Ishikawa (cell line): ENCODE data around the gene NR2E1.

ENCODE experiments used
- CEBPB ChIP-seq: IDR thresholded peaks from 2 replicates; pipeline ENCODE4 v1.6.1; 2012
- CREB1 ChIP-seq: IDR thresholded peaks from 2 replicates; pipeline ENCODE4 v1.6.1; 2012; ENCODE audit warnings: low read depth
- EGR1 ChIP-seq: IDR thresholded peaks from 2 replicates; pipeline ENCODE4 v1.6.1; 2012
- EP300 ChIP-seq: IDR thresholded peaks from 2 replicates; pipeline ENCODE4 v1.6.1; 2012; ENCODE audit warnings: borderline replicate concordance
- FOXM1 ChIP-seq: IDR thresholded peaks from 2 replicates; pipeline ENCODE4 v1.6.1; 2012; ENCODE audit warnings: low read depth, borderline replicate concordance
- MAX ChIP-seq: IDR thresholded peaks from 2 replicates; pipeline ENCODE4 v1.6.1; 2012
- NFIC ChIP-seq: IDR thresholded peaks from 2 replicates; pipeline ENCODE4 v1.6.1; 2012
- RAD21 ChIP-seq: IDR thresholded peaks from 2 replicates; pipeline ENCODE4 v1.6.1; 2012; ENCODE audit warnings: low read depth
- REST ChIP-seq: IDR thresholded peaks from 2 replicates; pipeline ENCODE4 v1.6.1; 2012; ENCODE audit warnings: low read depth, mild to moderate bottlenecking
- TAF1 ChIP-seq: IDR thresholded peaks from 2 replicates; pipeline ENCODE4 v1.6.1; 2012; ENCODE audit warnings: low read depth, mild to moderate bottlenecking
- TCF12 ChIP-seq: IDR thresholded peaks from 2 replicates; pipeline ENCODE4 v1.6.1; 2012; ENCODE audit warnings: low read depth
- TEAD4 ChIP-seq: IDR thresholded peaks from 2 replicates; pipeline ENCODE4 v1.6.1; 2012
- USF1 ChIP-seq: IDR thresholded peaks from 2 replicates; pipeline ENCODE4 v1.6.1; 2012
- YY1 ChIP-seq: IDR thresholded peaks from 2 replicates; pipeline ENCODE4 v1.6.1; 2012; ENCODE audit warnings: low read depth
- ZBTB7A ChIP-seq: IDR thresholded peaks from 2 replicates; pipeline ENCODE4 v1.6.1; 2012; ENCODE audit warnings: low read depth

The NR2E1 gene

GRCh38 chr6:108165714-108166663 lies at the start of gene NR2E1:
Gene NR2E1 (plus strand): TSS chr6:108166022. CDS start chr6:108166766, 744 bp downstream.
- TF ChIP-seq MAX = peak; percentile 38; the same call in 1 of the 2 replicates
- no peak for TF ChIP-seq TCF12
- TF ChIP-seq TEAD4 = no peak

DNA sequence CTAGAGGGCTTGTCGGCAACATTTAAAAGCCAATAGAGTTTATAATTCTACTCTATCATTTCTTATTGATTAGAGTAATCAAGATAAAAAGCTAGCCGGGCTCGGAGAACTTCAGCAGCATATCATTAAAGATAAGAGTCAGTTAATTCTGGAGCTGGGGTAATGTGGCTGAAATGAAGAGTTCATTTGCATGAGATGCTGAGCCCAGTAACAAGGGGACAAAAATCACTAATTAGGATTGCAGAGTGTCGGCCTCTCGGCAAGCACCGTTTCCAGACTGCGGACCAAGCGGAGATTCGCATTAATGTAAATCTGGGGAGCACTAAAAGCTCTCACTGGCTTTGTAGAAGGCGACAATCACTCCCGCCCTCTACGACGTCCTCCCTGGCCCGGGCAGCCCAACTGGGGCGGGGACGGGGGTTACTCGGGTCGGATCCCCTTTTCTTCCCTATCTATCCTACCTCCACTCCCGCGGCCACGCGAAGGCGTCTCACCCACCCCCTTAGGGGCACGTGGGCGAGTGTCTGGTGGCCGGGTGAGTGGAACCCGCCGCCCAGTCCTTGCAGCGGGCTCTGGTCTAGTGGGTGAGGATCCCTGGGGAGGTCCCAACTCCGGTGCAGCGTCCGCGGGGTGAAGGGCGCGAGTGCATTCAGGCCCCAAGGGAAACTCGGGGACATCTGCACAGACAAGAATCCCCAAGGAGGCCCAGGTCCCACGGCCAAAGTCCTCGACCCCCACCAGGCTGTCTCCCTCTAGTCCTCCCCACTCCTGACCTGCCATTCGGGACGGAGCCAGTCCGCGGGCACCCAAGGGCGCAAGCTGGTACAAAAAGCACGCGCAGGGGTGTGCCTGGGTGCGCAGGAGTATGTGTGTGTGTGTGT lies 49.0 kb upstream of the NR2E1 start:
- TF ChIP-seq CREB1 = no peak
- TF ChIP-seq EGR1 = no peak
- no peak for TF ChIP-seq ZBTB7A
- TF ChIP-seq USF1 = no peak
- no peak for TF ChIP-seq NFIC
- TF ChIP-seq REST = no peak

DNA sequence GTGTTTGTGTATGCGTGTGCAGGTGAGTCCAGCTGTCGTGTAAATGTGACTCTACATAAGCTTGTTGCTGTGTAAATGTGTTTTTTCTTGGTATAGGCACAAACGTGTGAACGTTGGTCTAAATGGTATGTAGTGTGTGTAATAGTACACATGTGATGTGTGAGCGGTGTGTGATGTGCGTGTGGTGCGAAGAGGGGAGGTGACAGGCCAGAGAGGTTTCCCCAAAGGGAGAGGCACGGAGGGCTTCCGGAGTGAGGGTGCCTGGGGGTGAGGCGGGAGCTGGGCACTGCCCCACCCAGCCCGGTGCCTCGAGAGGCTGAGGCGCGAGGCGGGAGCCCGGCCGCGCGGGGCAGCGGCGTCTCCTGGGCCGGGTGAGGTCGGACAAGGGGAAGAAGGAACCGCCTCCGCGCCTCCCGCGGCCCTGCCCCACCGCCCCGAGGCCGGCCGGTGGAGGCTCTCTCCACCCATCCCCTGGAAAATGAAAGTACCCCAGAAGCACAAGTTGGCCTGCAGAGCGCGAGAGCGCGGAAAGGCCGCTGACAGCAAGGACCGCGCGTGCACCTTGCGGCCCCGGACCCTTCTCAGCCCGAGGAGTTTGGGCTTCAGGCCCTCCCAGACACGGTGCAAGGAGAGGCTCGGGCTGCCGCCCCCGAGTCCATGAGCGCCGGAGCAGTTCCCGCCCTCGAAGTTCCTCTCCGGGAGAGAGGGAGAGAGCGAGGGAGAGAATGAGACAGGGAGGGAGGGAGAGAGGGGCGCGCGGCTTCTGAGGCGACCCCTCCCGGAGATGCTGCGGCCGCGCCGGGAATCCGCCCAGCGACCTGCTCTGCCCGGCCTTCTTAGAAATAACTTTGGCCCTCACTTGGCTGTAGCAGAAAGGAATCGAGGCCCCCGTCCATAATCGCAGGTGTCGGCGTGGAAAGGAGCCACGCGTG lies 48.1 kb upstream of the NR2E1 start:
- TF ChIP-seq RAD21 = no peak
- no peak for TF ChIP-seq TAF1
- TF ChIP-seq YY1 = no peak
- TF ChIP-seq TEAD4 = no peak
- TF ChIP-seq TCF12 = no peak
- TF ChIP-seq EP300 = no peak
- TF ChIP-seq NFIC = no peak
- TF ChIP-seq CREB1 = no peak
- TF ChIP-seq CEBPB = no peak
- no peak for TF ChIP-seq REST
- no peak for TF ChIP-seq EGR1
- TF ChIP-seq ZBTB7A = no peak
- TF ChIP-seq FOXM1 = no peak
- no peak for TF ChIP-seq MAX
- TF ChIP-seq USF1 = no peak

- TF ChIP-seq CREB1 = no peak
- no peak for TF ChIP-seq TEAD4
- no peak for TF ChIP-seq EP300
- TF ChIP-seq MAX = no peak
- no peak for TF ChIP-seq FOXM1
- no peak for TF ChIP-seq YY1
- no peak for TF ChIP-seq NFIC
- TF ChIP-seq TCF12 = no peak
- TF ChIP-seq REST = no peak
- no peak for TF ChIP-seq EGR1
- TF ChIP-seq ZBTB7A = no peak
- no peak for TF ChIP-seq USF1
- TF ChIP-seq TAF1 = no peak
- TF ChIP-seq CEBPB = no peak
- TF ChIP-seq RAD21 = no peak
Measured at GRCh38 chr6:108118359-108118724, 47.5 kb upstream of the NR2E1 start.
